Body of pancreas (tissue), 4 donors: ENCODE measurements around the gene COL24A1. TPM values are rescaled to one million over a fixed set of nuclear protein-coding genes. Genes with fewer than 3 reads are reported as not detected.

Experiments used
- ATAC-seq: fragments of 150-250 bp; one replicate; pipeline ENCODE4 v1.9.1; 2016
- DNase-seq, 4 donors: peaks; one replicate each; pipeline ENCODE4 v3.0.0-alpha.2; 2019
- H3K27ac ChIP-seq, 4 donors: fragments of 200-600 bp; sonication (generic); 1 replicate in 3 of 4; 2 replicates in 1 of 4; pipeline versions ENCODE4 v1.5.1 to v1.6.1; 2016 to 2019; ENCODE audit warnings: mild to moderate bottlenecking in 1 of 4, mixed read lengths in 1 of 4, moderate library complexity in 1 of 4
- H3K27me3 ChIP-seq, 2 donors: fragments of 200-600 bp; sonication (generic); one replicate each; pipeline ENCODE4 v1.6.0; 2016; ENCODE audit warnings: mild to moderate bottlenecking in 1 of 2
- H3K36me3 ChIP-seq, 2 donors: fragments of 200-600 bp; sonication (generic); replicated peaks in 1 of 2; 2 replicates each; pipeline ENCODE4 v1.5.1; 2016; ENCODE audit warnings: low read depth in 2 of 2; ENCODE audit not compliant: insufficient read depth in 1 of 2
- H3K4me1 ChIP-seq: fragments of 200-600 bp; sonication (generic); one replicate; pipeline ENCODE4 v1.6.0; 2016
- H3K4me3 ChIP-seq, 2 donors: fragments of 200-600 bp; sonication (generic); 1 replicate in 1 of 2; 2 replicates in 1 of 2; pipeline ENCODE4 v1.5.1; 2016 to 2019
- H3K9me3 ChIP-seq, 3 donors: fragments of 200-600 bp; sonication (generic); 1 replicate in 2 of 3; 2 replicates in 1 of 3; pipeline ENCODE4 v1.5.1; 2016
- CTCF ChIP-seq, 7 experiments: fragments of 450-650 bp in 4 of 7; fragments of 200-600 bp in 3 of 7; sonication (generic) in 3 of 7; IDR thresholded peaks; one replicate each; pipeline ENCODE4 v1.5.1; 2016 to 2019; ENCODE audit warnings: antibody characterized with exemption in 7 of 7
- POLR2A ChIP-seq, 3 donors: fragments of 450-650 bp; IDR thresholded peaks; one replicate each; pipeline ENCODE4 v1.6.1; 2016; ENCODE audit warnings: antibody characterized with exemption in 3 of 3, mild to moderate bottlenecking in 2 of 3
- WGBS, 2 donors: methylation state at CpG; one replicate each; pipeline ENCODE4 v1.1.5; 2017; 5-methylcytosine and 5-hydroxymethylcytosine counted together
- intact Hi-C: fragments of 100-400 bp; cut with DNase I; formaldehyde crosslinking; loops from one replicate; pipeline ENCODE4 v1.15.1; 2023
- total RNA-seq, 2 donors: library from RNA; depleted of rRNA; stranded (reverse); fragments of >200 nt; gene quantifications; one replicate each; pipeline ENCODE4 v1.1.0, GENCODE V29; 2016

The COL24A1 gene
- total RNA-seq, 2 donors from 2014 or later, result under 0.01 TPM; not detected in 1

- Histone ChIP-seq H3K4me1 (no peaks in the 10 kb centered on the region), H3K9me3 (no peaks in the 10 kb centered on the region), H3K27ac (no peak overlapping the region), H3K4me3 (no peak overlapping the region), H3K27me3 (no peaks in the 10 kb centered on the region), H3K36me3 (no peaks in the 10 kb centered on the region)
- intact Hi-C loops, result no loop called here
- no peak for ATAC-seq
- no peak for TF ChIP-seq CTCF (IDR thresholded peaks at IDR 0.05)
- TF ChIP-seq POLR2A (IDR thresholded peaks at IDR 0.05), result no peak
- 89 to 95% methylated on average over 1 of the region's 1 CpG for WGBS, 2 donors
- DNase-seq, result no peak
These were observed 393.8 kb downstream of the COL24A1 start for GRCh38 chr1:85762804-85763203.

- intact Hi-C loops, result no loop called here
- TF ChIP-seq POLR2A (IDR thresholded peaks at IDR 0.05) (no peak), CTCF (IDR thresholded peaks at IDR 0.05) (no peak)
- no peak overlapping the region for H3K4me3 ChIP-seq
- no peak overlapping the region for H3K27ac ChIP-seq
- H3K9me3 ChIP-seq, result no peaks in the 10 kb centered on the region
- DNase-seq (no peak), ATAC-seq (no peak)
- no peaks in the 10 kb centered on the region for H3K36me3 ChIP-seq
- WGBS, 2 donors, result 66 to 69% methylated on average over 5 of the region's 5 CpGs
- no peaks in the 10 kb centered on the region for H3K4me1 ChIP-seq
- no peaks in the 10 kb centered on the region for H3K27me3 ChIP-seq
These were observed 399.7 kb downstream of the COL24A1 start for GRCh38 chr1:85756864-85757263.

- Histone ChIP-seq H3K4me3 (no peak overlapping the region), H3K9me3 (no peaks in the 10 kb centered on the region), H3K27me3 (no peaks in the 10 kb centered on the region), H3K36me3 (no peaks in the 10 kb centered on the region), H3K4me1 (no peaks in the 10 kb centered on the region), H3K27ac (no peak overlapping the region)
- WGBS, 2 donors, result 0% methylated on average over 1 of the region's 1 CpG
- DNase-seq (no peak), ATAC-seq (no peak)
- TF ChIP-seq CTCF (IDR thresholded peaks at IDR 0.05), result no peak
- no peak for TF ChIP-seq POLR2A (IDR thresholded peaks at IDR 0.05)
- intact Hi-C loops, result no loop called here
These were observed 408.5 kb downstream of the COL24A1 start for GRCh38 chr1:85748120-85748519.

GRCh38 chr1:85746777-85747176 is 409.8 kb downstream of the COL24A1 start:
- DNase-seq (no peak), ATAC-seq (no peak)
- Histone ChIP-seq H3K9me3 (no peaks in the 10 kb centered on the region), H3K27ac (no peak overlapping the region), H3K36me3 (no peaks in the 10 kb centered on the region), H3K4me1 (no peaks in the 10 kb centered on the region), H3K27me3 (no peaks in the 10 kb centered on the region), H3K4me3 (no peak overlapping the region)
- no peak for TF ChIP-seq POLR2A (IDR thresholded peaks at IDR 0.05)
- TF ChIP-seq CTCF (IDR thresholded peaks at IDR 0.05), result no peak
- intact Hi-C loops, result no loop called here
- WGBS, 2 donors, result 90 to 95% methylated on average over 3 of the region's 3 CpGs

- DNase-seq (no peak), ATAC-seq (no peak)
- no peak for TF ChIP-seq CTCF (IDR thresholded peaks at IDR 0.05)
- no peak for TF ChIP-seq POLR2A (IDR thresholded peaks at IDR 0.05)
- H3K27me3 ChIP-seq, result no peaks in the 10 kb centered on the region
- H3K9me3 ChIP-seq, result no peaks in the 10 kb centered on the region
- no peaks in the 10 kb centered on the region for H3K4me1 ChIP-seq
- no peak overlapping the region for H3K4me3 ChIP-seq
- intact Hi-C loops, result no loop called here
- no peaks in the 10 kb centered on the region for H3K36me3 ChIP-seq
- no peak overlapping the region for H3K27ac ChIP-seq
- WGBS, 2 donors, result 74 to 81% methylated on average over 3 of the region's 3 CpGs
These were observed 412.8 kb downstream of the COL24A1 start for GRCh38 chr1:85743814-85744213.
